GM12878 (cell line): ENCODE data around the gene FKBP1B. TPM values are rescaled to one million over a fixed set of nuclear protein-coding genes. Genes with fewer than 3 reads are reported as not detected.

Source experiments
- ATAC-seq: fragments of 200-7000 bp; cut with Tn5 transposase; 3 replicates; pipeline ENCODE4 v1.9.1; 2020; ENCODE audit warnings: mild to moderate bottlenecking, moderate library complexity
- BruUV-seq: library from RNA; stranded (reverse); fragments of 400-500 nt; replicated peaks from 2 replicates; lab custom pipeline; 2021; lab: Mats Ljungman, UMichigan
- CTCF ChIA-PET: fragments of 300-600 bp; sonication (Branson Sonifier 250); formaldehyde crosslinking; extraction: SDS; loops from one replicate; lab custom pipeline; 2021; ENCODE audit warnings: inconsistent platforms; lab: Yijun Ruan, JAX
- POLR2A ChIA-PET: fragments of 350-600 bp; formaldehyde crosslinking; extraction: SDS; loops from one replicate; lab custom pipeline; 2021; ENCODE audit warnings: inconsistent platforms; lab: Charles Lee
- RAD21 ChIA-PET: fragments of 300-600 bp; sonication (Branson Sonifier 250); formaldehyde crosslinking; loops from one replicate; lab custom pipeline; 2023; ENCODE audit warnings: antibody characterized with exemption; ENCODE audit not compliant: unreplicated experiment; lab: Charles Lee
- SMC1A ChIA-PET: fragments of 300-600 bp; sonication (Branson Sonifier 250); formaldehyde crosslinking; loops from one replicate; lab custom pipeline; 2023; ENCODE audit not compliant: unreplicated experiment, uncharacterized antibody; lab: Charles Lee
- DNase-seq: peaks from one replicate; pipeline ENCODE4 v3.0.0-alpha.2; 2011; ENCODE audit warnings: low read depth, low spot score
- FAIRE-seq: peaks from 3 replicates; lab custom pipeline; 2011; peaks lifted over from hg19 to GRCh38; lab: Jason Lieb, UNC
- H2AFZ ChIP-seq: 2 replicates; pipeline ENCODE4 v1.6.0; 2011; ENCODE audit warnings: low read depth, low read length, control low read depth; ENCODE audit not compliant: control insufficient read depth
- H3K27ac ChIP-seq: 2 replicates; pipeline ENCODE4 v1.5.1; 2011; ENCODE audit warnings: control low read depth; ENCODE audit not compliant: control insufficient read depth, insufficient read depth
- H3K27me3 ChIP-seq, 2 experiments: replicated peaks in 1 of 2; 2 replicates each; pipeline versions ENCODE4 v1.6.0 to v1.6.1; 2011; ENCODE audit warnings: low read length in 1 of 2; ENCODE audit not compliant: control insufficient read depth in 2 of 2, insufficient read depth in 2 of 2
- H3K36me3 ChIP-seq, 2 experiments: 2 replicates each; pipeline ENCODE4 v1.5.1; 2011; ENCODE audit warnings: low read length in 1 of 2; ENCODE audit not compliant: control insufficient read depth in 2 of 2, insufficient read depth in 2 of 2
- H3K4me1 ChIP-seq: 2 replicates; pipeline ENCODE4 v1.6.1; 2011; ENCODE audit warnings: mild to moderate bottlenecking, low read length, moderate library complexity, mixed read lengths; ENCODE audit not compliant: control insufficient read depth, insufficient read depth
- H3K4me2 ChIP-seq: 2 replicates; pipeline ENCODE4 v1.6.0; 2011; ENCODE audit warnings: control low read depth; ENCODE audit not compliant: control insufficient read depth, insufficient read depth
- H3K4me3 ChIP-seq: fragments of 200-600 bp; sonication (generic); 2 replicates; pipeline ENCODE4 v1.5.1; 2016
- H3K79me2 ChIP-seq: 2 replicates; pipeline ENCODE4 v1.6.0; 2011; ENCODE audit warnings: low read length; ENCODE audit not compliant: control insufficient read depth, insufficient read depth
- H3K9ac ChIP-seq: 2 replicates; pipeline ENCODE4 v1.8.0; 2011; ENCODE audit warnings: low read length, control low read depth, mixed read lengths; ENCODE audit not compliant: control insufficient read depth, insufficient read depth
- H3K9me3 ChIP-seq: replicated peaks from 3 replicates; pipeline ENCODE4 v1.5.1; 2011; ENCODE audit warnings: mild to moderate bottlenecking, low read length; ENCODE audit not compliant: control insufficient read depth, insufficient read depth
- H4K20me1 ChIP-seq: 2 replicates; pipeline ENCODE4 v1.6.0; 2011; ENCODE audit not compliant: control insufficient read depth, insufficient read depth
- ASH2L ChIP-seq: fragments of 300-600, 200-600 bp; sonication (generic); IDR thresholded peaks from 2 replicates; pipeline ENCODE4 v1.6.1; 2017; ENCODE audit warnings: low read depth, mild to moderate bottlenecking, borderline replicate concordance
- CUX1 ChIP-seq: IDR thresholded peaks from 2 replicates; pipeline ENCODE4 v1.6.1; 2012; ENCODE audit warnings: improper control_type of control experiment, low read depth, low read length; ENCODE audit not compliant: insufficient replicate concordance
- ETV6 ChIP-seq, 2 experiments: fragments of 450-650 bp in 1 of 2; IDR thresholded peaks in 1 of 2; conservative IDR thresholded peaks in 1 of 2; 2 replicates each; pipeline ENCODE4 v1.6.1; 2014; ENCODE audit warnings: antibody characterized with exemption in 1 of 2, borderline replicate concordance in 1 of 2, low read depth in 1 of 2, mild to moderate bottlenecking in 1 of 2, moderate library complexity in 1 of 2
- FOS ChIP-seq: IDR thresholded peaks from 3 replicates; pipeline ENCODE4 v1.6.1; 2011; ENCODE audit warnings: borderline replicate concordance; ENCODE audit not compliant: insufficient read length; ENCODE audit errors: extremely low read depth
- MAX ChIP-seq: IDR thresholded peaks from 2 replicates; pipeline ENCODE4 v1.6.1; 2012; ENCODE audit warnings: low read depth, low read length, improper control_type of control experiment
- NFXL1 ChIP-seq: fragments of 450-650 bp; IDR thresholded peaks from 2 replicates; pipeline ENCODE4 v1.6.1; 2017; ENCODE audit warnings: antibody characterized with exemption, mild to moderate bottlenecking, borderline replicate concordance
- NKRF ChIP-seq: fragments of 450-650 bp; conservative IDR thresholded peaks from 2 replicates; pipeline ENCODE4 v1.6.1; 2017; ENCODE audit warnings: mild to moderate bottlenecking, moderate library complexity
- PAX8 ChIP-seq: fragments of 450-650 bp; IDR thresholded peaks from 2 replicates; pipeline ENCODE4 v1.6.1; 2017; ENCODE audit warnings: mild to moderate bottlenecking, moderate library complexity
- POLR2AphosphoS5 ChIP-seq: IDR thresholded peaks from 2 replicates; pipeline ENCODE4 v1.6.1; 2011; ENCODE audit warnings: mild to moderate bottlenecking, low read length, inconsistent platforms
- RAD51 ChIP-seq: fragments of 450-650 bp; IDR thresholded peaks from 2 replicates; pipeline ENCODE4 v1.6.1; 2016; ENCODE audit warnings: moderate library complexity, mild to moderate bottlenecking, inconsistent platforms
- RCOR1 ChIP-seq: conservative IDR thresholded peaks from 2 replicates; pipeline ENCODE4 v1.6.1; 2012; ENCODE audit warnings: low read depth, low read length, improper control_type of control experiment
- SIN3A ChIP-seq: IDR thresholded peaks from 2 replicates; pipeline ENCODE4 v1.6.1; 2012; ENCODE audit warnings: low read depth, low read length, improper control_type of control experiment
- SMARCA5 ChIP-seq: fragments of 450-650 bp; IDR thresholded peaks from 2 replicates; pipeline ENCODE4 v1.6.1; 2017; ENCODE audit warnings: mild to moderate bottlenecking
- STAT1 ChIP-seq: fragments of 450-650 bp; conservative IDR thresholded peaks from 2 replicates; pipeline ENCODE4 v1.6.1; 2014; ENCODE audit warnings: antibody characterized with exemption, mild to moderate bottlenecking
- ZBED1 ChIP-seq: IDR thresholded peaks from 2 replicates; pipeline ENCODE4 v1.6.1; 2016; ENCODE audit warnings: borderline replicate concordance
- WGBS: methylation state at CpG from one replicate; pipeline ENCODE4 v1.1.6; 2016; ENCODE audit warnings: low lambda C conversion rate; ENCODE audit not compliant: insufficient replicate concordance, insufficient coverage; ENCODE audit errors: missing lambda C conversion rate; 5-methylcytosine and 5-hydroxymethylcytosine counted together
- in situ Hi-C: fragments of 300-500 bp; cut with MboI; formaldehyde crosslinking; loops from 9 replicates; pipeline ENCODE4 v1.14.3; 2018; ENCODE audit warnings: mixed read lengths
- intact Hi-C: fragments of 100-400 bp; cut with micrococcal nuclease; formaldehyde crosslinking; loops from one replicate; pipeline ENCODE4 v1.14.2; 2022; ENCODE audit not compliant: unreplicated experiment
- polyA plus RNA-seq, 11 experiments: library from polyadenylated mRNA; depleted of rRNA in 4 of 11; unstranded in 6 of 11; stranded (reverse) in 5 of 11; fragments of >200 nt; fragmentation: Nextera tagmentation in 4 of 11; fragmentation: Illumina TruSeq in 1 of 11; extraction: Ambion mirVana in 4 of 11; extraction: Trizol in 1 of 11; gene quantifications; 1 replicate in 1 of 11; 2 replicates in 10 of 11; pipeline versions ENCODE4 v1.2.1 to v1.2.3, GENCODE V29; 2011 to 2016; ENCODE audit warnings: inconsistent platforms in 2 of 11, missing spikeins in 2 of 11, low read depth in 1 of 11
- total RNA-seq, 4 experiments: library from RNA; depleted of rRNA in 3 of 4; stranded (reverse); fragments of >200 nt in 3 of 4; fragmentation: Illumina TruSeq in 1 of 4; extraction: Trizol in 1 of 4; gene quantifications; 2 replicates each; pipeline versions ENCODE4 v1.2.1 to v1.2.3, GENCODE V29; 2013 to 2021

The FKBP1B gene
- total and polyA plus RNA-seq, 10 of the 15 experiments (the other 5 are each of a cell fraction or from before 2014, with no cell fraction given), result 0.18 to 0.53 (median 0.24) TPM

- WGBS, result 34% methylated on average over 9 of the region's 9 CpGs
- H3K4me3 ChIP-seq, result no peak overlapping the region
- in situ Hi-C loops, result no loop called here
- no peak overlapping the region for H3K9ac ChIP-seq
- ChIA-PET SMC1A (no interaction called here), RAD21 (no interaction called here), CTCF (interaction anchor here (1.1 to 1.3 kb wide), 2 partner anchors 72 kb away, joined by 3 read pairs; partner anchors contain the start of gene TP53I3), POLR2A (no interaction called here)
- H4K20me1 ChIP-seq, result no peaks in the 10 kb centered on the region
- H3K27me3 ChIP-seq, result peaks cover 3 to 16% of the 10 kb centered on the region in 2 experiments
- no peak overlapping the region for H3K4me2 ChIP-seq
- no peaks in the 10 kb centered on the region for H3K36me3 ChIP-seq
- H3K27ac ChIP-seq, result no peak overlapping the region
- DNase-seq (no peak), FAIRE-seq (no peak), ATAC-seq (no peak)
- H2AFZ ChIP-seq, result no peak overlapping the region
- no peaks in the 10 kb centered on the region for H3K4me1 ChIP-seq
- no peaks in the 10 kb centered on the region for H3K79me2 ChIP-seq
- BruUV-seq, result no TSS peak
- intact Hi-C loops, result no loop called here
- TF ChIP-seq NKRF (no peak), STAT1 (no peak), NFXL1 (no peak), SIN3A (no peak), POLR2AphosphoS5 (no peak), ASH2L (no peak), SMARCA5 (no peak), ETV6 (conservative IDR thresholded peaks at IDR 0.05 in 1 of 2, IDR thresholded peaks at IDR 0.05 in 1 of 2; ENCODE audit: borderline replicate concordance in 1 of 2, low read depth in 1 of 2) (no peak), FOS (no peak), PAX8 (no peak), ZBED1 (no peak), MAX (no peak), CUX1 (no peak), RAD51 (no peak), RCOR1 (no peak)
- TF ChIP-seq, all 136 proteins: peak for 0
- H3K9me3 ChIP-seq, result no peaks in the 10 kb centered on the region
Measured at GRCh38 chr2:24012521-24013188, 36.9 kb upstream of the FKBP1B start.
